Muscle layer of colon (tissue), 2 donors: ENCODE measurements around the gene SEPHS2.
"Not testable (repeated sequence)": the region's sequence is repeated elsewhere in the genome, so short reads cannot be mapped to it uniquely, and the experiment has no call there.

Experiments
- H3K27ac ChIP-seq: one replicate; pipeline ENCODE4 v1.7.0; 2013; ENCODE audit warnings: low read depth, mild to moderate bottlenecking, low read length, moderate library complexity
- H3K27me3 ChIP-seq, 2 donors: one replicate each; pipeline ENCODE4 v1.7.0; 2013; ENCODE audit warnings: low read length in 2 of 2, mild to moderate bottlenecking in 2 of 2; ENCODE audit not compliant: insufficient read depth in 2 of 2, control insufficient read depth in 1 of 2
- H3K36me3 ChIP-seq: one replicate; pipeline ENCODE4 v1.7.0; 2013; ENCODE audit warnings: mild to moderate bottlenecking, low read length; ENCODE audit not compliant: insufficient read depth
- H3K4me1 ChIP-seq: one replicate; pipeline ENCODE4 v1.7.0; 2013; ENCODE audit warnings: mild to moderate bottlenecking, low read length; ENCODE audit not compliant: insufficient read depth
- H3K4me3 ChIP-seq, 2 donors: one replicate each; pipeline ENCODE4 v1.7.0; 2013; ENCODE audit warnings: low read length in 2 of 2, low read depth in 1 of 2, mild to moderate bottlenecking in 1 of 2, moderate library complexity in 1 of 2
- H3K9ac ChIP-seq: one replicate; pipeline ENCODE4 v1.7.0; 2013; ENCODE audit warnings: low read length
- H3K9me3 ChIP-seq: one replicate; pipeline ENCODE4 v1.7.0; 2013; ENCODE audit warnings: mild to moderate bottlenecking, low read length
- donor health status: abdominal sarcoma.
- donor health status: Adenocarcinoma of cecum.

Gene SEPHS2

GRCh38 chr16:30406795-30407101 is 38.9 kb downstream of the SEPHS2 start:
- peak overlapping the region; percentile 82 for H3K9ac ChIP-seq
- H3K4me3 ChIP-seq = peak overlapping the region; percentile 63 to 74
- peak overlapping the region; percentile 89 for H3K27ac ChIP-seq
- H3K4me1 ChIP-seq = peaks cover 25% of the 10 kb centered on the region
- H3K27me3 ChIP-seq = no peaks in the 10 kb centered on the region
- H3K36me3 ChIP-seq = peaks cover 4% of the 10 kb centered on the region
- no peaks in the 10 kb centered on the region for H3K9me3 ChIP-seq

- H3K9ac ChIP-seq = no peak overlapping the region
- H3K27ac ChIP-seq = no peak overlapping the region
- H3K4me1 ChIP-seq = peaks cover 28% of the 10 kb centered on the region
- peaks cover 20% of the 10 kb centered on the region for H3K36me3 ChIP-seq
- H3K27me3 ChIP-seq = no peaks in the 10 kb centered on the region
- no peak overlapping the region for H3K4me3 ChIP-seq
- H3K9me3 ChIP-seq = no peaks in the 10 kb centered on the region
Observed at GRCh38 chr16:30401768-30402425, 43.8 kb downstream of the SEPHS2 start.

- H3K4me3 ChIP-seq = peak overlapping the region; percentile 59 to 70
- peaks cover 20% of the 10 kb centered on the region for H3K36me3 ChIP-seq
- peak overlapping the region; percentile 77 for H3K9ac ChIP-seq
- no peaks in the 10 kb centered on the region for H3K9me3 ChIP-seq
- peaks cover 34% of the 10 kb centered on the region for H3K4me1 ChIP-seq
- no peaks in the 10 kb centered on the region for H3K27me3 ChIP-seq
- H3K27ac ChIP-seq = peak overlapping the region; percentile 96
Observed at GRCh38 chr16:30399435-30400186, 46.1 kb downstream of the SEPHS2 start.

GRCh38 chr16:30398661-30399434 is 46.8 kb downstream of the SEPHS2 start:
- peak overlapping the region; percentile 77 for H3K9ac ChIP-seq
- H3K4me1 ChIP-seq = peaks cover 41% of the 10 kb centered on the region
- peak overlapping the region; percentile 96 for H3K27ac ChIP-seq
- H3K4me3 ChIP-seq = no peak overlapping the region
- no peaks in the 10 kb centered on the region for H3K27me3 ChIP-seq
- H3K36me3 ChIP-seq = peaks cover 20% of the 10 kb centered on the region
- no peaks in the 10 kb centered on the region for H3K9me3 ChIP-seq

GRCh38 chr16:30397776-30398660 is 47.7 kb downstream of the SEPHS2 start:
- Histone ChIP-seq H3K4me1 (peaks cover 41% of the 10 kb centered on the region), H3K9ac (no peak overlapping the region), H3K36me3 (peaks cover 20% of the 10 kb centered on the region), H3K9me3 (no peaks in the 10 kb centered on the region), H3K4me3 (no peak overlapping the region), H3K27ac (peak overlapping the region; percentile 96), H3K27me3 (no peaks in the 10 kb centered on the region)

- Histone ChIP-seq H3K27me3 (no peaks in the 10 kb centered on the region), H3K4me1 (peaks cover 41% of the 10 kb centered on the region), H3K27ac (no peak overlapping the region), H3K36me3 (peaks cover 20% of the 10 kb centered on the region), H3K9me3 (no peaks in the 10 kb centered on the region), H3K9ac (no peak overlapping the region), H3K4me3 (no peak overlapping the region)
Observed at GRCh38 chr16:30397056-30397455, 48.6 kb downstream of the SEPHS2 start.

GRCh38 chr16:30396627-30397026 is 49.0 kb downstream of the SEPHS2 start:
- H3K4me3 ChIP-seq = not testable (repeated sequence)

GRCh38 chr16:30395992-30396585 is 49.6 kb downstream of the SEPHS2 start:
- Histone ChIP-seq H3K9ac (peak overlapping the region; percentile 23), H3K9me3 (no peaks in the 10 kb centered on the region), H3K4me1 (peaks cover 41% of the 10 kb centered on the region), H3K27me3 (no peaks in the 10 kb centered on the region), H3K36me3 (peaks cover 20% of the 10 kb centered on the region), H3K4me3 (peak overlapping the region; percentile 76 to 99), H3K27ac (peak overlapping the region; percentile 95)

More at GRCh38 chr16:30396627-30397026, 49.0 kb downstream of the SEPHS2 start:
- H3K27ac ChIP-seq, H3K27me3 ChIP-seq, H3K9me3 ChIP-seq, H3K9ac ChIP-seq: not testable (repeated sequence)
- Histone ChIP-seq H3K4me1 (peaks cover 41% of the 10 kb centered on the region), H3K36me3 (peaks cover 20% of the 10 kb centered on the region)

GRCh38 chr16:30395155-30395991 is 50.3 kb downstream of the SEPHS2 start, which contains the start of gene ZNF48:
Gene ZNF48 (plus strand): TSS chr16:30395420. CDS start chr16:30395795, 375 bp downstream.
- Histone ChIP-seq H3K4me3 (peak within 1 kb of the TSS; percentile 76 to 99), H3K4me1 (peaks cover 41% of the 10 kb centered on the region), H3K27me3 (no peaks in the 10 kb centered on the region), H3K9ac (peak within 1 kb of the TSS; percentile 50), H3K36me3 (peaks cover 20% of the 10 kb centered on the region), H3K27ac (peak within 1 kb of the TSS; percentile 95), H3K9me3 (no peaks in the 10 kb centered on the region)

GRCh38 chr16:30394592-30395154 is 51.0 kb downstream of the SEPHS2 start:
- Histone ChIP-seq H3K27me3 (no peaks in the 10 kb centered on the region), H3K9ac (peak overlapping the region; percentile 50), H3K36me3 (peaks cover 20% of the 10 kb centered on the region), H3K4me3 (peak overlapping the region; percentile 76 to 99), H3K9me3 (no peaks in the 10 kb centered on the region), H3K27ac (peak overlapping the region; percentile 80), H3K4me1 (peaks cover 37% of the 10 kb centered on the region)
